Ecto neural progenitor cell (in vitro differentiated cells): ENCODE results near the gene GNA12.
"Not testable (repeated sequence)": the region's sequence is repeated elsewhere in the genome, so short reads cannot be mapped to it uniquely, and the experiment has no call there.

Experiments used
- DNase-seq: peaks from one replicate; pipeline ENCODE4 v3.0.0-alpha.2; 2018; ENCODE audit warnings: low spot score

Gene GNA12

GRCh38 chr7:2748684-2749083, 95.4 kb downstream of the GNA12 start:
- DNase-seq: not testable (repeated sequence)

- DNase-seq: not testable (repeated sequence)
These were observed 100.5 kb downstream of the GNA12 start for GRCh38 chr7:2743523-2744185.

- DNase-seq: no peak
These were observed 105.2 kb downstream of the GNA12 start for GRCh38 chr7:2738766-2739549.

GRCh38 chr7:2737771-2738540, 106.2 kb downstream of the GNA12 start:
- no peak for DNase-seq

- not testable (repeated sequence) for DNase-seq
These were observed 106.9 kb downstream of the GNA12 start for GRCh38 chr7:2737005-2737743.

GRCh38 chr7:2736411-2736914, 107.6 kb downstream of the GNA12 start:
- DNase-seq: no peak

GRCh38 chr7:2735744-2736143, 108.4 kb downstream of the GNA12 start:
- no peak for DNase-seq

GRCh38 chr7:2734751-2735571, 109.1 kb downstream of the GNA12 start:
- DNase-seq: no peak

- DNase-seq: no peak
These were observed 109.9 kb downstream of the GNA12 start for GRCh38 chr7:2734084-2734686.

- DNase-seq: no peak
These were observed 111.0 kb downstream of the GNA12 start for GRCh38 chr7:2732959-2733584.

GRCh38 chr7:2732388-2732787, 111.7 kb downstream of the GNA12 start:
- DNase-seq: no peak

- DNase-seq: no peak
These were observed 113.0 kb downstream of the GNA12 start for GRCh38 chr7:2730846-2731770.

- DNase-seq: no peak
These were observed 114.0 kb downstream of the GNA12 start for GRCh38 chr7:2729893-2730716.

GRCh38 chr7:2729031-2729892, 114.8 kb downstream of the GNA12 start:
- DNase-seq: no peak

- DNase-seq: no peak
These were observed 115.6 kb downstream of the GNA12 start for GRCh38 chr7:2728316-2729030.

GRCh38 chr7:2727206-2727605, 116.9 kb downstream of the GNA12 start:
- not testable (repeated sequence) for DNase-seq
